ENCODE measurements around the gene SERHL2.

- TF ChIP-seq POLR2AphosphoS5 (IDR thresholded peaks at IDR 0.05) (no peak), CTCF (IDR thresholded peaks at IDR 0.05) (no peak)
These were observed 49.7 kb downstream of the SERHL2 start for GRCh38 chr22:42603427-42603826.
